Measurements from ENCODE around the gene PSIP1.

GRCh38 chr9:15492485-15493150 lies 18.2 kb downstream of the PSIP1 start:
- TF ChIP-seq CTCF (IDR thresholded peaks at IDR 0.05) (no peak), EZH2 (IDR thresholded peaks at IDR 0.05; ENCODE audit: borderline replicate concordance, insufficient read depth, low read depth, low read length, poor library complexity, severe bottlenecking) (no peak)

Data from B cell (primary cell).